ENCODE data around the gene CCER1.

The CCER1 gene

GRCh38 chr12:90965204-90965603, 10.2 kb upstream of the CCER1 start:
- DNase-seq (ENCODE audit: low read depth, low spot score), result no peak

GRCh38 chr12:90964616-90965015, 9.6 kb upstream of the CCER1 start:
- no peak for DNase-seq (ENCODE audit: low read depth, low spot score)

GRCh38 chr12:90963946-90964345, 9.0 kb upstream of the CCER1 start:
- DNase-seq (ENCODE audit: low read depth, low spot score), result no peak

- DNase-seq (ENCODE audit: low read depth, low spot score), result no peak
These were observed 6.2 kb upstream of the CCER1 start for GRCh38 chr12:90961154-90961553.

GRCh38 chr12:90959538-90960139, 4.7 kb upstream of the CCER1 start:
- DNase-seq (ENCODE audit: low read depth, low spot score), result peak; percentile 41

GRCh38 chr12:90959032-90959431, 4.1 kb upstream of the CCER1 start:
- no peak for DNase-seq (ENCODE audit: low read depth, low spot score)

GRCh38 chr12:90958347-90958746, 3.4 kb upstream of the CCER1 start:
- no peak for DNase-seq (ENCODE audit: low read depth, low spot score)

GRCh38 chr12:90954428-90954827, 548 bp downstream of the CCER1 start:
- DNase-seq (ENCODE audit: low read depth, low spot score), result no peak

- DNase-seq (ENCODE audit: low read depth, low spot score), result no peak
These were observed 987 bp downstream of the CCER1 start for GRCh38 chr12:90953956-90954421.

GRCh38 chr12:90951432-90952105, 3.4 kb downstream of the CCER1 start:
- DNase-seq (ENCODE audit: low read depth, low spot score), result no peak

- DNase-seq (ENCODE audit: low read depth, low spot score), result no peak
These were observed 7.1 kb downstream of the CCER1 start for GRCh38 chr12:90947869-90948268.

- DNase-seq (ENCODE audit: low read depth, low spot score), result no peak
These were observed 9.8 kb downstream of the CCER1 start for GRCh38 chr12:90945070-90945649.

- no peak for DNase-seq (ENCODE audit: low read depth, low spot score)
These were observed 11.7 kb downstream of the CCER1 start for GRCh38 chr12:90943255-90943654.

- no peak for DNase-seq (ENCODE audit: low read depth, low spot score)
These were observed 14.0 kb downstream of the CCER1 start for GRCh38 chr12:90940872-90941499.

- DNase-seq (ENCODE audit: low read depth, low spot score), result no peak
These were observed 15.6 kb downstream of the CCER1 start for GRCh38 chr12:90939382-90939781.

GRCh38 chr12:90938451-90938850, 16.5 kb downstream of the CCER1 start:
- DNase-seq (ENCODE audit: low read depth, low spot score), result no peak

- DNase-seq (ENCODE audit: low read depth, low spot score), result no peak
These were observed 17.3 kb downstream of the CCER1 start for GRCh38 chr12:90937651-90938050.

GRCh38 chr12:90936230-90937005, 18.6 kb downstream of the CCER1 start:
- DNase-seq (ENCODE audit: low read depth, low spot score), result no peak

- no peak for DNase-seq (ENCODE audit: low read depth, low spot score)
These were observed 29.4 kb downstream of the CCER1 start for GRCh38 chr12:90925562-90925961.

- no peak for DNase-seq (ENCODE audit: low read depth, low spot score)
These were observed 30.6 kb downstream of the CCER1 start for GRCh38 chr12:90924406-90924805.

- no peak for DNase-seq (ENCODE audit: low read depth, low spot score)
These were observed 32.8 kb downstream of the CCER1 start for GRCh38 chr12:90922145-90922627.

GRCh38 chr12:90921536-90921935, 33.4 kb downstream of the CCER1 start:
- no peak for DNase-seq (ENCODE audit: low read depth, low spot score)

Data from smooth muscle cell of the brain vasculature (primary cell).